Measurements from ENCODE around the gene GPR37L1. TPM values are rescaled to one million over a fixed set of nuclear protein-coding genes. Genes with fewer than 3 reads are reported as not detected.
"Not testable (repeated sequence)": the region's sequence is repeated elsewhere in the genome, so short reads cannot be mapped to it uniquely, and the experiment has no call there.

Gene GPR37L1
- total RNA-seq, 2 experiments from 2014 or later, result not detected

GRCh38 chr1:202164271-202165037 lies 41.7 kb downstream of the GPR37L1 start:
- Mint-ChIP-seq H3K4me1 (peaks cover 61% of the 10 kb centered on the region), H3K27ac (peak overlapping the region; percentile 89), H3K4me3 (peak overlapping the region; percentile 69), H3K27me3 (no peaks in the 10 kb centered on the region), H3K36me3 (ENCODE audit: low read depth) (peaks cover 10% of the 10 kb centered on the region), H3K9me3 (ENCODE audit: low read depth) (no peaks in the 10 kb centered on the region)
- ChIA-PET CTCF (interaction anchor here (0.7 to 2.5 kb wide), 4 partner anchors 9 to 268 kb away, joined by 3 to 9 read pairs (median 6); no protein-coding TSS in a partner anchor), POLR2A (interaction anchor here (0.5 kb wide), 1 partner anchor 282 kb away, joined by 5 read pairs; no protein-coding TSS in a partner anchor)
- peak; percentile 49 for ATAC-seq
- DNase-seq, result peak; percentile 85
- intact Hi-C loops (cut with DNase I, micrococcal nuclease), result loop anchor here in 1 of 2 experiments (10.0 kb wide), 2 partner anchors 800 to 840 kb away; partner anchors contain the start of genes CYB5R1 and TMEM183A

- intact Hi-C loops (cut with DNase I, micrococcal nuclease), result loop anchor here in 1 of 2 experiments (10.0 kb wide), 2 partner anchors 799 to 839 kb away; partner anchors contain the start of genes CYB5R1 and TMEM183A
- DNase-seq (peak; percentile 81), ATAC-seq (peak; percentile 12)
- H3K9me3 Mint-ChIP-seq (ENCODE audit: low read depth), result no peaks in the 10 kb centered on the region
- peak overlapping the region; percentile 69 for H3K4me3 Mint-ChIP-seq
- ChIA-PET POLR2A (no interaction called here), CTCF (interaction anchor here (0.8 to 2.5 kb wide), 6 partner anchors 10 to 30 kb away, joined by 3 to 11 read pairs (median 6); no protein-coding TSS in a partner anchor)
- peaks cover under 1% of the 10 kb centered on the region for H3K36me3 Mint-ChIP-seq (ENCODE audit: low read depth)
- peak overlapping the region; percentile 89 for H3K27ac Mint-ChIP-seq
- H3K4me1 Mint-ChIP-seq, result peaks cover 59% of the 10 kb centered on the region
- H3K27me3 Mint-ChIP-seq, result no peaks in the 10 kb centered on the region
These were observed 42.7 kb downstream of the GPR37L1 start for GRCh38 chr1:202165267-202165941.

GRCh38 chr1:202165942-202166843 lies 43.5 kb downstream of the GPR37L1 start:
- no peaks in the 10 kb centered on the region for H3K36me3 Mint-ChIP-seq (ENCODE audit: low read depth)
- ATAC-seq (no peak), DNase-seq (peak; percentile 37)
- ChIA-PET POLR2A (no interaction called here), CTCF (interaction anchor here (0.8 to 2.5 kb wide), 7 partner anchors 11 to 31 kb away, joined by 3 to 11 read pairs (median 5); no protein-coding TSS in a partner anchor)
- peak overlapping the region; percentile 69 for H3K4me3 Mint-ChIP-seq
- peak overlapping the region; percentile 89 for H3K27ac Mint-ChIP-seq
- no peaks in the 10 kb centered on the region for H3K9me3 Mint-ChIP-seq (ENCODE audit: low read depth)
- peaks cover 52% of the 10 kb centered on the region for H3K4me1 Mint-ChIP-seq
- no peaks in the 10 kb centered on the region for H3K27me3 Mint-ChIP-seq
- intact Hi-C loops (cut with DNase I, micrococcal nuclease), result loop anchor here in 1 of 2 experiments (10.0 kb wide), 2 partner anchors 799 to 839 kb away; partner anchors contain the start of genes CYB5R1 and TMEM183A

- peaks cover 44% of the 10 kb centered on the region for H3K4me1 Mint-ChIP-seq
- H3K4me3 Mint-ChIP-seq; H3K27me3 Mint-ChIP-seq; DNase-seq; H3K27ac Mint-ChIP-seq; H3K9me3 Mint-ChIP-seq (ENCODE audit: low read depth); ATAC-seq; POLR2A ChIA-PET; H3K36me3 Mint-ChIP-seq (ENCODE audit: low read depth): not testable (repeated sequence)
- intact Hi-C loops (cut with DNase I, micrococcal nuclease), result loop anchor here in 1 of 2 experiments (10.0 kb wide), 2 partner anchors 798 to 838 kb away; partner anchors contain the start of genes CYB5R1 and TMEM183A
- CTCF ChIA-PET, result interaction anchor here (1.4 to 2.5 kb wide), 4 partner anchors 12 to 22 kb away, joined by 3 to 11 read pairs (median 8); no protein-coding TSS in a partner anchor
These were observed 44.3 kb downstream of the GPR37L1 start for GRCh38 chr1:202167054-202167453.

- H3K4me3 Mint-ChIP-seq, result no peak overlapping the region
- DNase-seq (no peak), ATAC-seq (no peak)
- H3K4me1 Mint-ChIP-seq, result peaks cover 36% of the 10 kb centered on the region
- ChIA-PET CTCF (interaction anchor here (2.1 kb wide), 2 partner anchors 13 to 18 kb away, joined by 8 to 11 read pairs; no protein-coding TSS in a partner anchor), POLR2A (no interaction called here)
- no peak overlapping the region for H3K27ac Mint-ChIP-seq
- intact Hi-C loops (cut with DNase I, micrococcal nuclease), result loop anchor here in 1 of 2 experiments (10.0 kb wide), 2 partner anchors 797 to 837 kb away; partner anchors contain the start of genes CYB5R1 and TMEM183A
- H3K9me3 Mint-ChIP-seq (ENCODE audit: low read depth), result no peaks in the 10 kb centered on the region
- H3K36me3 Mint-ChIP-seq (ENCODE audit: low read depth), result no peaks in the 10 kb centered on the region
- no peaks in the 10 kb centered on the region for H3K27me3 Mint-ChIP-seq
These were observed 45.1 kb downstream of the GPR37L1 start for GRCh38 chr1:202167708-202168415.

- Mint-ChIP-seq H3K4me3 (no peak overlapping the region), H3K4me1 (peaks cover 26% of the 10 kb centered on the region), H3K36me3 (ENCODE audit: low read depth) (no peaks in the 10 kb centered on the region), H3K27me3 (no peaks in the 10 kb centered on the region), H3K9me3 (ENCODE audit: low read depth) (no peaks in the 10 kb centered on the region), H3K27ac (no peak overlapping the region)
- intact Hi-C loops (cut with DNase I, micrococcal nuclease), result loop anchor here in 1 of 2 experiments (10.0 kb wide), 2 partner anchors 796 to 836 kb away; partner anchors contain the start of genes CYB5R1 and TMEM183A
- no peak for ATAC-seq
- no peak for DNase-seq
- POLR2A ChIA-PET, result interaction anchor here (0.6 kb wide), 1 partner anchor 885 kb away, joined by 4 read pairs; no protein-coding TSS in a partner anchor
- CTCF ChIA-PET, result no interaction called here
These were observed 46.1 kb downstream of the GPR37L1 start for GRCh38 chr1:202168861-202169260.

GRCh38 chr1:202170726-202171125 lies 48.0 kb downstream of the GPR37L1 start:
- ATAC-seq, result peak; percentile 9
- H3K9me3 Mint-ChIP-seq (ENCODE audit: low read depth), result no peaks in the 10 kb centered on the region
- CTCF ChIA-PET, result interaction anchor here (0.5 to 1.7 kb wide), 3 partner anchors 9 to 1203 kb away, joined by 3 to 8 read pairs (median 5); partner anchors contain the start of gene PTPN7

GRCh38 chr1:202171292-202172014 lies 48.7 kb downstream of the GPR37L1 start:
- peak; percentile 47 for ATAC-seq
- peaks cover 3% of the 10 kb centered on the region for H3K4me1 Mint-ChIP-seq
- peak; percentile 41 for DNase-seq
- no peaks in the 10 kb centered on the region for H3K36me3 Mint-ChIP-seq (ENCODE audit: low read depth)
- no peaks in the 10 kb centered on the region for H3K9me3 Mint-ChIP-seq (ENCODE audit: low read depth)
- POLR2A ChIA-PET, result interaction anchor here (1.3 kb wide), 1 partner anchor 17 kb away, joined by 3 read pairs; no protein-coding TSS in a partner anchor
- CTCF ChIA-PET, result interaction anchor here (0.9 to 1.0 kb wide), 2 partner anchors 11 to 21 kb away, joined by 5 read pairs; partner anchors contain the start of gene PTPN7
- no peaks in the 10 kb centered on the region for H3K27me3 Mint-ChIP-seq
- no peak overlapping the region for H3K4me3 Mint-ChIP-seq
- no peak overlapping the region for H3K27ac Mint-ChIP-seq
- intact Hi-C loops (cut with DNase I, micrococcal nuclease), result no loop called here

More at GRCh38 chr1:202170726-202171125, 48.0 kb downstream of the GPR37L1 start:
- Mint-ChIP-seq H3K36me3 (ENCODE audit: low read depth) (no peaks in the 10 kb centered on the region), H3K27ac (no peak overlapping the region), H3K27me3 (no peaks in the 10 kb centered on the region), H3K4me3 (no peak overlapping the region), H3K4me1 (peaks cover 8% of the 10 kb centered on the region)
- no peak for DNase-seq
- POLR2A ChIA-PET, result interaction anchor here (1.3 kb wide), 1 partner anchor 16 kb away, joined by 3 read pairs; no protein-coding TSS in a partner anchor
- intact Hi-C loops (cut with DNase I, micrococcal nuclease), result no loop called here

GRCh38 chr1:202172015-202172355 lies 49.3 kb downstream of the GPR37L1 start:
- Mint-ChIP-seq H3K9me3 (ENCODE audit: low read depth) (no peaks in the 10 kb centered on the region), H3K27ac (no peak overlapping the region), H3K4me1 (no peaks in the 10 kb centered on the region), H3K27me3 (no peaks in the 10 kb centered on the region), H3K4me3 (no peak overlapping the region), H3K36me3 (ENCODE audit: low read depth) (no peaks in the 10 kb centered on the region)
- DNase-seq (peak; percentile 53), ATAC-seq (peak; percentile 67)
- ChIA-PET CTCF (interaction anchor here (1.0 kb wide), 1 partner anchor 11 kb away, joined by 5 read pairs; the partner anchor contains the start of gene PTPN7), POLR2A (no interaction called here)
- intact Hi-C loops (cut with DNase I, micrococcal nuclease), result no loop called here
